Measurements from ENCODE around the gene PARN. TPM values are rescaled to one million over a fixed set of nuclear protein-coding genes. Genes with fewer than 3 reads are reported as not detected.

The PARN gene
- total RNA-seq, 1 experiment from 2014 or later = 57.8 TPM

DNA sequence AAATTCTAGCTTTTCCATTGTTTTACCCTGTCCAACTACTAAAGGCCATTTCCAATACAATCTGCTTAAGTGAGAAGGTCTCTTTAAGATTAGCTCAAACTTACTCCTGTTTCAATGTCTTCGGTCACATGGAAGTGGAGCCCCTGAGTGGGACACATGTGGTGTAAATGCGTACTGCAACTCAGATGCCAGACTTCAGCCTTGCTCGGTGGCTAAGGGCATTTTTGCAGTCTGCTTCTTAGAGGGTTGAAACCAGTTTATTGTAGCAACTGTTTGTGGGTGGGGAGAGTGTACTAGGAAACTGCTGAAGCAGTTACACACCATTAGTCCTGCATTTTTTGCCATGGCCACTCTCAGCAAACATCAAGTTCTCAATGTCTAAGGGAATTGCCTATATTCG, 140.6 kb downstream of the PARN start:
- ChIA-PET CTCF (interaction anchor here (0.5 to 0.7 kb wide), 5 partner anchors 42 to 211 kb away, joined by 3 to 8 read pairs (median 3); no protein-coding TSS in a partner anchor), POLR2A (no interaction called here)
- Histone ChIP-seq H3K4me3 (ENCODE audit: low read depth in 2 of 2, low read length in 2 of 2) (no peak overlapping the region), H3K4me1 (ENCODE audit: control insufficient read depth, insufficient read depth, low read length) (peaks cover 21% of the 10 kb centered on the region), H3K9me3 (ENCODE audit: control insufficient read depth, insufficient read depth, low read depth, low read length) (no peaks in the 10 kb centered on the region), H3K27me3 (ENCODE audit: control insufficient read depth, insufficient read depth, low read length) (no peaks in the 10 kb centered on the region), H3K36me3 (ENCODE audit: control insufficient read depth, insufficient read depth, low read length) (no peaks in the 10 kb centered on the region), H3K27ac (ENCODE audit: low read length) (no peak overlapping the region)
- no TSS peak for BruUV-seq (replicated peaks)
- intact Hi-C loops (cut with micrococcal nuclease; ENCODE audit: unreplicated experiment) = loop anchor here (5.0 kb wide), 1 partner anchor 187 kb away; no protein-coding TSS in a partner anchor
- ATAC-seq = peak; percentile 81
- in situ Hi-C loops (cut with HindIII; ENCODE audit: low pct_unique_long_range_greater_than_20kb, low sequenced_read_pairs) = no loop called here
- TF ChIP-seq SIN3A (IDR thresholded peaks at IDR 0.05; ENCODE audit: borderline replicate concordance, insufficient read depth, low read depth, low read length) = no peak
- TF ChIP-seq, protein P1, sequence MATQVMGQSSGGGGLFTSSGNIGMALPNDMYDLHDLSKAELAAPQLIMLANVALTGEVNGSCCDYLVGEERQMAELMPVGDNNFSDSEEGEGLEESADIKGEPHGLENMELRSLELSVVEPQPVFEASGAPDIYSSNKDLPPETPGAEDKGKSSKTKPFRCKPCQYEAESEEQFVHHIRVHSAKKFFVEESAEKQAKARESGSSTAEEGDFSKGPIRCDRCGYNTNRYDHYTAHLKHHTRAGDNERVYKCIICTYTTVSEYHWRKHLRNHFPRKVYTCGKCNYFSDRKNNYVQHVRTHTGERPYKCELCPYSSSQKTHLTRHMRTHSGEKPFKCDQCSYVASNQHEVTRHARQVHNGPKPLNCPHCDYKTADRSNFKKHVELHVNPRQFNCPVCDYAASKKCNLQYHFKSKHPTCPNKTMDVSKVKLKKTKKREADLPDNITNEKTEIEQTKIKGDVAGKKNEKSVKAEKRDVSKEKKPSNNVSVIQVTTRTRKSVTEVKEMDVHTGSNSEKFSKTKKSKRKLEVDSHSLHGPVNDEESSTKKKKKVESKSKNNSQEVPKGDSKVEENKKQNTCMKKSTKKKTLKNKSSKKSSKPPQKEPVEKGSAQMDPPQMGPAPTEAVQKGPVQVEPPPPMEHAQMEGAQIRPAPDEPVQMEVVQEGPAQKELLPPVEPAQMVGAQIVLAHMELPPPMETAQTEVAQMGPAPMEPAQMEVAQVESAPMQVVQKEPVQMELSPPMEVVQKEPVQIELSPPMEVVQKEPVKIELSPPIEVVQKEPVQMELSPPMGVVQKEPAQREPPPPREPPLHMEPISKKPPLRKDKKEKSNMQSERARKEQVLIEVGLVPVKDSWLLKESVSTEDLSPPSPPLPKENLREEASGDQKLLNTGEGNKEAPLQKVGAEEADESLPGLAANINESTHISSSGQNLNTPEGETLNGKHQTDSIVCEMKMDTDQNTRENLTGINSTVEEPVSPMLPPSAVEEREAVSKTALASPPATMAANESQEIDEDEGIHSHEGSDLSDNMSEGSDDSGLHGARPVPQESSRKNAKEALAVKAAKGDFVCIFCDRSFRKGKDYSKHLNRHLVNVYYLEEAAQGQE (IDR thresholded peaks at IDR 0.05; ENCODE audit: insufficient read depth in 1 of 2, low read depth in 2 of 2, low read length in 1 of 2) = no peak
- no peak for TF ChIP-seq POLR2AphosphoS5 (IDR thresholded peaks at IDR 0.05; ENCODE audit: low read depth, low read length)
- no peak for TF ChIP-seq TCF7L2 (IDR thresholded peaks at IDR 0.05; ENCODE audit: low read depth, low read length)
- TF ChIP-seq CTCF (IDR thresholded peaks at IDR 0.05) = no peak; the same call in 1 of the 2 replicates
- no peak for DNase-seq (ENCODE audit: low read depth, low spot score)

DNA sequence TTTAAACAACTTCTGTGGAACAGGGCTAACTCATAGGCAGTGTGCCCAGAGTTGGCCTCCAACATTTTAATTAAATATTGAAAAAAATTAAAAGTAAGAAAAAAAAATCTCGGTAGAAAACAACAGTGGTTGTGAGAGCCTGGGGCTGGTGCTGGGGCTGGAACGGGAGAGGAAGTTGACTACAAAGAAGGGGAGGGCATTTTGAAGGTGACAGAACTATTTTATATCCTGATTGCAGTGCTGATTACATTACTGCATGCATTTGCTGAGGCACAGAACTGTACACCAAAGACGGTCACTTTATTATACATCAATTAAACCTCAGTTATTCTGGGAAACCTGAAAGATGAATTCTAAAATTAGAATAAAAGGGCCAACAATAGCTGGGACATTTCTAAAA, 142.5 kb downstream of the PARN start:
- H3K27ac ChIP-seq (ENCODE audit: low read length) = peak overlapping the region; percentile 57; the same call in 1 of the 2 replicates
- POLR2A ChIA-PET = no interaction called here

More for the DNA sequence above, 142.5 kb downstream of the PARN start:
- H3K9me3 ChIP-seq (ENCODE audit: control insufficient read depth, insufficient read depth, low read depth, low read length) = no peaks in the 10 kb centered on the region
- in situ Hi-C loops (cut with HindIII; ENCODE audit: low pct_unique_long_range_greater_than_20kb, low sequenced_read_pairs) = no loop called here
- no TSS peak for BruUV-seq (replicated peaks)
- no peaks in the 10 kb centered on the region for H3K36me3 ChIP-seq (ENCODE audit: control insufficient read depth, insufficient read depth, low read length)
- DNase-seq (ENCODE audit: low read depth, low spot score) (no peak), ATAC-seq (no peak)
- peaks cover 21% of the 10 kb centered on the region for H3K4me1 ChIP-seq (ENCODE audit: control insufficient read depth, insufficient read depth, low read length)
- CTCF ChIA-PET = no interaction called here
- TF ChIP-seq POLR2AphosphoS5 (IDR thresholded peaks at IDR 0.05; ENCODE audit: low read depth, low read length) (no peak), TCF7L2 (IDR thresholded peaks at IDR 0.05; ENCODE audit: low read depth, low read length) (no peak), CTCF (IDR thresholded peaks at IDR 0.05) (no peak)
- TF ChIP-seq, protein P1 (IDR thresholded peaks at IDR 0.05; ENCODE audit: insufficient read depth in 1 of 2, low read depth in 2 of 2, low read length in 1 of 2) = no peak
- intact Hi-C loops (cut with micrococcal nuclease; ENCODE audit: unreplicated experiment) = loop anchor here (5.0 kb wide), 1 partner anchor 185 kb away; no protein-coding TSS in a partner anchor
- H3K27me3 ChIP-seq (ENCODE audit: control insufficient read depth, insufficient read depth, low read length) = no peaks in the 10 kb centered on the region
- no peak overlapping the region for H3K4me3 ChIP-seq (ENCODE audit: low read depth in 2 of 2, low read length in 2 of 2)
